ENCODE results near the gene SBF2.

- TF ChIP-seq EZH2phosphoT487 (IDR thresholded peaks at IDR 0.05; ENCODE audit: low read length) (no peak), CTCF (IDR thresholded peaks at IDR 0.05; ENCODE audit: low read length) (no peak), EZH2 (optimal IDR thresholded peaks at IDR 0.05; ENCODE audit: low read depth, low read length) (no peak)
Measured at GRCh38 chr11:9840460-9841004, 453.5 kb downstream of the SBF2 start.
